Gastrocnemius medialis (tissue), 4 donors: ENCODE measurements around the gene GRIA4.

ENCODE experiments used
- POLR2A ChIP-seq, 2 donors: fragments of 450-650 bp; IDR thresholded peaks; one replicate each; pipeline ENCODE4 v1.6.1; 2017; ENCODE audit warnings: antibody characterized with exemption in 2 of 2, mild to moderate bottlenecking in 2 of 2, moderate library complexity in 2 of 2
- TF ChIP-seq, protein P1 (sequence below), 5 experiments: fragments of 450-650 bp in 3 of 5; fragments of 200-600 bp in 2 of 5; sonication (generic) in 2 of 5; IDR thresholded peaks in 4 of 5; conservative IDR thresholded peaks in 1 of 5; 1 replicate in 4 of 5; 2 replicates in 1 of 5; pipeline ENCODE4 v1.5.1; 2016 to 2019; ENCODE audit warnings: antibody characterized with exemption in 5 of 5, mild to moderate bottlenecking in 3 of 5, moderate library complexity in 3 of 5

GRCh38 chr11:105697291-105697690 is 87.4 kb downstream of the GRIA4 start:
- TF ChIP-seq, protein P1, sequence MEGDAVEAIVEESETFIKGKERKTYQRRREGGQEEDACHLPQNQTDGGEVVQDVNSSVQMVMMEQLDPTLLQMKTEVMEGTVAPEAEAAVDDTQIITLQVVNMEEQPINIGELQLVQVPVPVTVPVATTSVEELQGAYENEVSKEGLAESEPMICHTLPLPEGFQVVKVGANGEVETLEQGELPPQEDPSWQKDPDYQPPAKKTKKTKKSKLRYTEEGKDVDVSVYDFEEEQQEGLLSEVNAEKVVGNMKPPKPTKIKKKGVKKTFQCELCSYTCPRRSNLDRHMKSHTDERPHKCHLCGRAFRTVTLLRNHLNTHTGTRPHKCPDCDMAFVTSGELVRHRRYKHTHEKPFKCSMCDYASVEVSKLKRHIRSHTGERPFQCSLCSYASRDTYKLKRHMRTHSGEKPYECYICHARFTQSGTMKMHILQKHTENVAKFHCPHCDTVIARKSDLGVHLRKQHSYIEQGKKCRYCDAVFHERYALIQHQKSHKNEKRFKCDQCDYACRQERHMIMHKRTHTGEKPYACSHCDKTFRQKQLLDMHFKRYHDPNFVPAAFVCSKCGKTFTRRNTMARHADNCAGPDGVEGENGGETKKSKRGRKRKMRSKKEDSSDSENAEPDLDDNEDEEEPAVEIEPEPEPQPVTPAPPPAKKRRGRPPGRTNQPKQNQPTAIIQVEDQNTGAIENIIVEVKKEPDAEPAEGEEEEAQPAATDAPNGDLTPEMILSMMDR (IDR thresholded peaks at IDR 0.05 in 4 of 5, conservative IDR thresholded peaks at IDR 0.05 in 1 of 5): no peak
- no peak for TF ChIP-seq POLR2A (IDR thresholded peaks at IDR 0.05)
